Measurements from ENCODE around the gene HTATIP2.

DNA sequence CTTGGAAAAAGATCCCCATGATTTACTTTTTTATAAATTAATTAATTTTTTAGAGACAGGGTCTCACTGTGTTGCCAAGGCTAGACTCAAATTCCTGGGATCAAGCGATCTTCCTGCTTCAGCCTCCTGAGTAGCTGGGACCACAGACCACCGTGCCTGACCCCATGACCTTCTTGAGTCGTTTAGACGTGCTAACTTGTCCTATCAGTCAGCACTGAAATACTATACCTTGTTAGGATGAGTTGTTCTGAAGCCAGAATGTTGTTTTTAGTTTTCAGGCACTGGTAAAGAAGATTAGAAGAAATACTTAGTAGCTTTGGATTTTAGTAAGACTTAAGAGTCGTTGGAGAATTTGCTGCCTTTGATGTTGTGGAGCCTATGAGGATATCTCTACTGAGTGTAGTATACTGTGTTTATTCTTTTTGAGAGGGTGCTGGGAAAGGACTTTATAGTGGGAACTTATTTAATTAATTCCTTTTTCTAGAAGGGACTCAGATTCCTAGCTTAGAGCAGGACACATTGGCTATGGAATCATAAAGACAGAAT lies 8.6 kb downstream of the HTATIP2 start:
- TF ChIP-seq, protein P1, sequence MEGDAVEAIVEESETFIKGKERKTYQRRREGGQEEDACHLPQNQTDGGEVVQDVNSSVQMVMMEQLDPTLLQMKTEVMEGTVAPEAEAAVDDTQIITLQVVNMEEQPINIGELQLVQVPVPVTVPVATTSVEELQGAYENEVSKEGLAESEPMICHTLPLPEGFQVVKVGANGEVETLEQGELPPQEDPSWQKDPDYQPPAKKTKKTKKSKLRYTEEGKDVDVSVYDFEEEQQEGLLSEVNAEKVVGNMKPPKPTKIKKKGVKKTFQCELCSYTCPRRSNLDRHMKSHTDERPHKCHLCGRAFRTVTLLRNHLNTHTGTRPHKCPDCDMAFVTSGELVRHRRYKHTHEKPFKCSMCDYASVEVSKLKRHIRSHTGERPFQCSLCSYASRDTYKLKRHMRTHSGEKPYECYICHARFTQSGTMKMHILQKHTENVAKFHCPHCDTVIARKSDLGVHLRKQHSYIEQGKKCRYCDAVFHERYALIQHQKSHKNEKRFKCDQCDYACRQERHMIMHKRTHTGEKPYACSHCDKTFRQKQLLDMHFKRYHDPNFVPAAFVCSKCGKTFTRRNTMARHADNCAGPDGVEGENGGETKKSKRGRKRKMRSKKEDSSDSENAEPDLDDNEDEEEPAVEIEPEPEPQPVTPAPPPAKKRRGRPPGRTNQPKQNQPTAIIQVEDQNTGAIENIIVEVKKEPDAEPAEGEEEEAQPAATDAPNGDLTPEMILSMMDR (optimal IDR thresholded peaks at IDR 0.05 in 1 of 3, IDR thresholded peaks at IDR 0.05 in 1 of 3, conservative IDR thresholded peaks at IDR 0.05 in 1 of 3; ENCODE audit: extremely low read depth in 1 of 3, insufficient read depth in 2 of 3, low read length in 3 of 3) = no peak
- no peak for TF ChIP-seq EZH2 (IDR thresholded peaks at IDR 0.05; ENCODE audit: low read length)
